GM12875 (cell line): ENCODE measurements around the gene ARPP19.
"Not testable (repeated sequence)": the region's sequence is repeated elsewhere in the genome, so short reads cannot be mapped to it uniquely, and the experiment has no call there.

ENCODE experiments used
- H3K4me3 ChIP-seq: one replicate; pipeline ENCODE4 v1.5.1; 2011; ENCODE audit warnings: low read depth, low read length, control low read depth
- CTCF ChIP-seq: IDR thresholded peaks from 2 replicates; pipeline ENCODE4 v1.5.1; 2011; ENCODE audit warnings: low read depth, mild to moderate bottlenecking, control low read depth, inconsistent platforms, low read length, moderate library complexity, borderline replicate concordance; ENCODE audit not compliant: insufficient read depth

ARPP19 gene

GRCh38 chr15:52559022-52559421 is 9.8 kb downstream of the ARPP19 start:
- TF ChIP-seq CTCF, result no peak
- no peak overlapping the region for H3K4me3 ChIP-seq

GRCh38 chr15:52558196-52558595 is 10.6 kb downstream of the ARPP19 start:
- no peak for TF ChIP-seq CTCF
- H3K4me3 ChIP-seq, result no peak overlapping the region

- TF ChIP-seq CTCF, result no peak
- no peak overlapping the region for H3K4me3 ChIP-seq
Measured at GRCh38 chr15:52557274-52557641, 11.6 kb downstream of the ARPP19 start.

- no peak for TF ChIP-seq CTCF
- H3K4me3 ChIP-seq, result no peak overlapping the region
Measured at GRCh38 chr15:52556524-52557273, 12.1 kb downstream of the ARPP19 start.

- H3K4me3 ChIP-seq, result no peak overlapping the region
- no peak for TF ChIP-seq CTCF
Measured at GRCh38 chr15:52552303-52552702, 16.5 kb downstream of the ARPP19 start.

- H3K4me3 ChIP-seq, result no peak overlapping the region
- TF ChIP-seq CTCF, result no peak
Measured at GRCh38 chr15:52551762-52552161, 17.1 kb downstream of the ARPP19 start.

- H3K4me3 ChIP-seq, result not testable (repeated sequence)
Measured at GRCh38 chr15:52551186-52551585, 17.6 kb downstream of the ARPP19 start.

- H3K4me3 ChIP-seq, result no peak overlapping the region
- TF ChIP-seq CTCF, result no peak
Measured at GRCh38 chr15:52546031-52546751, 22.6 kb downstream of the ARPP19 start.
